GM19468 (cell line): ENCODE results near the gene STX18.

ENCODE experiments used
- ATAC-seq: cut with Tn5 transposase; IDR thresholded peaks from one replicate; pipeline ENCODE4 v1.9.1; 2021; ENCODE audit warnings: mild to moderate bottlenecking, moderate library complexity, moderate number of reproducible peaks; ENCODE audit not compliant: unreplicated experiment; ENCODE audit errors: extremely low read depth

STX18 gene

GRCh38 chr4:4455210-4455865 lies 86.5 kb downstream of the STX18 start:
- peak; percentile 17 for ATAC-seq

- ATAC-seq = no peak
Observed at GRCh38 chr4:4446434-4446833, 95.4 kb downstream of the STX18 start.

- ATAC-seq = no peak
Observed at GRCh38 chr4:4443821-4444220, 98.0 kb downstream of the STX18 start.

GRCh38 chr4:4440333-4441061 lies 101.4 kb downstream of the STX18 start:
- ATAC-seq = no peak

GRCh38 chr4:4439782-4440181 lies 102.1 kb downstream of the STX18 start:
- ATAC-seq = no peak

GRCh38 chr4:4438891-4439290 lies 103.0 kb downstream of the STX18 start:
- ATAC-seq = no peak

GRCh38 chr4:4437798-4438470 lies 103.9 kb downstream of the STX18 start:
- ATAC-seq = no peak

GRCh38 chr4:4436244-4436823 lies 105.5 kb downstream of the STX18 start:
- ATAC-seq = no peak

GRCh38 chr4:4433941-4434340 lies 107.9 kb downstream of the STX18 start:
- no peak for ATAC-seq

GRCh38 chr4:4432341-4433125 lies 109.3 kb downstream of the STX18 start:
- no peak for ATAC-seq

GRCh38 chr4:4430492-4431195 lies 111.2 kb downstream of the STX18 start:
- ATAC-seq = no peak

- ATAC-seq = no peak
Observed at GRCh38 chr4:4428966-4429875, 112.6 kb downstream of the STX18 start.

- no peak for ATAC-seq
Observed at GRCh38 chr4:4427886-4428285, 114.0 kb downstream of the STX18 start.

GRCh38 chr4:4427121-4427870 lies 114.6 kb downstream of the STX18 start:
- no peak for ATAC-seq

- ATAC-seq = no peak
Observed at GRCh38 chr4:4426511-4427120, 115.2 kb downstream of the STX18 start.

- no peak for ATAC-seq
Observed at GRCh38 chr4:4425696-4426095, 116.2 kb downstream of the STX18 start.

GRCh38 chr4:4425119-4425690 lies 116.6 kb downstream of the STX18 start:
- ATAC-seq = no peak
